RKO (cell line): ENCODE results near the gene RET.

ENCODE experiments used
- DNase-seq: peaks from one replicate; pipeline ENCODE4 v3.0.0-alpha.2; 2016; ENCODE audit warnings: low spot score

Gene RET

DNA sequence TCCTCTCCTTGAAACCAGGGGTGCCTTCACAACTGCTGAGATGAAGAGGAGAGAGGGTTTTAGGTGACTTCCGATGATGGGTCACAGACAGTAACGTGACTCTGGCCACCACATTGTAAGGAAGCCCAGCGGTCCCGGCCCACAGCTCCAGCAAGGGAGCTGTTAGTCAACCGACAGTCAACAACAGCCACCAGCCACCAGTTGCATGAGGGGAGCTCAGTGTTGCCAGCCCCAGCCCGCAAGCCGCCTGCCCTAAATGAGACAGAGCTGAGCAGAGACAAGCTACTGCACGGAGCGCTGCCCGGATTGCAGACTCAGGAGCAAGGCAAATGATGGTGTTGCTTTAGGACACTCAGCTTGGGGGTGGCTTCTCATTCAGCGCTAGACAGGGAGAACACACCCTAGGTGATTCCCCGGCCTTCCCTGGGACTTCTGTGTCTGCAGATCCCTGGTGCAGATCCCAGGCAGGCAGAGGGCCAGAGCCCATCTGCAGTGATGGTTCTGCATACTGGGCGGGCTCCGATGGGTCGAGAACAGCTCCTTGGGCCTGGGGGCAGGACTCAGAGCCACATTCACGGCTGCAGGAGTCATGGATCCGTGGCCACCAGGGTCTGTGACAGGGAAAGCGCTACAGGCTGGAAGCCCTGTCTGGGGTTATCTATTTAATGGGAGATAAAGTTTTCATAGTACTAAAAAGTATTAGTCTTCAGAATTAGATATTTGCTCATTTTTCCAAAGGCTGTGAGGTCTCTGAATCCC is 14.3 kb upstream of the RET start:
- no peak for DNase-seq

GRCh38 chr10:43064331-43065075 is 12.4 kb upstream of the RET start:
- no peak for DNase-seq

DNA sequence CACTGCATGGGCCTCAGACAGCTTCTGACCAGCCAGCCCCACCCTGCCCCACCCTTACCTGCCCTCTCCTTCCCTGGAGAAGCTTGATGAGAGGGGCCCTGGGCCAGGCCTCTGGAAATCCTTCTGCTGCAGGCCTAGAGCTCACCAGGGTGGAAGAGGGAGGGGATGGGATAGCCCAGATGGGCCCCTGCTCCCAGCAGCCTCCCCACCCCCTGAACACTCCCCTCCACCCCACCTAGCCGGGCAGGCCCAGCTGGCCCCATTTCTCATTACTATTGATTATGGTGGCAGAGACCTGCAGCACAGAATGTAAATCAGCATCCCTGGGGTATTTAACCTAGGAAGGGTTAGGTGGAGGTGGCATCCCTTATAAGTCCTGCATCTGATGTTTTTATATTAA is 11.6 kb upstream of the RET start:
- DNase-seq: no peak

DNA sequence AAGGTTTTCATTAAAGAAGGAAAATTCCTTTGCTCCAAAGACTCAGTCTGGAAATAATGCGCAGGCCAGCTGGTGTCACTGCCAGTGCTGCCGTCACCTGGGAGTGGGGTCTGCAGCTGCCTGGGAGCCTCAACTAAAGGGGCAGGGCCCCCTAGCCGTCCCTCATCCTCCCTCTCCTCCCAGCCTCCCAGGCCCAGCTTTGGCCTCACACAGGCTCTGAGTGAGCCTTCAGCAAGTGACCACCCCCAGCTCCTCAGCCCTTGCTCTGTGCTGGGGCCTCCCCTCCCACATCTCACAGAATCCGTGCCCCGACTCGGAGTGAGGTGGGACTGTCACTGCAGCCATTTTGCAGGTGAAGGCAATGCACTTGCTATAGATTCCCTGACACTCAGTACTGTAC is 11.1 kb upstream of the RET start:
- DNase-seq: no peak

GRCh38 chr10:43066481-43066880 is 10.4 kb upstream of the RET start:
- no peak for DNase-seq

DNA sequence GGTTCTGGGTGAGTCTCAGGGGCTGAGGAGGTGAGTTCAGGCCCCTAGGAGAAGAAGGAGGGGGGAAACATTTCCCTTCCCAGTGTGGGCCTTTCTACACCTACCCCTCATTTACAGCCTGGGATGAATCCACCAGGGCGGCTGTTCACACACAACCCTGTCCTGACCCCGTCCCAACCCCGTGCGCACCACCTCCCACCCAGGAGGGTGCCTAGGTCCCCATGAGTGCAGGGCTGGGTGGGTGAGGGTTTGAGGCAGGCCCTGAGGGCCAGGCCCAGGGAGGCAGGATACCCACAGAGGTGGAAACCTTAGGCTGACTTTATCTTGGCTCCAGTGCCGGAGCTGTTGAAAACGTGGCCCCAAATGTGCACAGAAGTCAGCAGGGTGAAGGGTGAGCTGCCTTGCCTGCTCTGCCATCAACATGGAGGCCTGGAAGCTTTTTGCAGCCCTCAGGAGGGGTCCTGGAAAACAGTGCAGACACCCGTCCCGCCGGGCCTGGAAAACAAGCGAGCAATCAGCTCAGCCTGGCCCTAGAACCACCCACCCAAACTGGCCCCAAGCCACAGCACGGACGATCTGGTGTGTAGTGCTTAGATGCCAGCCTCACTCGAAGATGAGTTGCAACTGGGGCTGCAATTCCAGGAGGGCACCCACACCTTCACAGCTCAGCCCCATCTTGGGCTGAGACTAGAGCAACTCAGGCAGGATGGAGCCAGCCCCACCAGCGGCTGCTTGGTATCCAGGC is 9.3 kb upstream of the RET start:
- no peak for DNase-seq

- no peak for DNase-seq
These were observed 8.8 kb upstream of the RET start for GRCh38 chr10:43068136-43068395.

- DNase-seq: no peak
These were observed 8.2 kb upstream of the RET start for GRCh38 chr10:43068471-43069210.

DNA sequence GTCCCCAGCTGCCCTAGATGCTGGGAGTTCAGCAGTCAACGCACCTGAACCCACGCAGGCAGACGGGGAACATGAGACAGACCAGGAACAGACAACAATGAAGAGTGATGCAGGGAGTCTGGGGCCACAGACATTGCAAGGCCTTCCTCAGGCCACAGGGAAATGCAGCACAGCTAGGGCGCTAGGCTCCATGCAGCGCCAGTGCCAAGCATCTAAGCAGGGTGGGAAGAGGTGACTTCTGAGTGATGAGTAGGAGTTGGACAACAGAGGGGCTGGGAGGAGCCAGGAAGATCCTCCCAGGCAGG is 7.7 kb upstream of the RET start:
- no peak for DNase-seq

DNA sequence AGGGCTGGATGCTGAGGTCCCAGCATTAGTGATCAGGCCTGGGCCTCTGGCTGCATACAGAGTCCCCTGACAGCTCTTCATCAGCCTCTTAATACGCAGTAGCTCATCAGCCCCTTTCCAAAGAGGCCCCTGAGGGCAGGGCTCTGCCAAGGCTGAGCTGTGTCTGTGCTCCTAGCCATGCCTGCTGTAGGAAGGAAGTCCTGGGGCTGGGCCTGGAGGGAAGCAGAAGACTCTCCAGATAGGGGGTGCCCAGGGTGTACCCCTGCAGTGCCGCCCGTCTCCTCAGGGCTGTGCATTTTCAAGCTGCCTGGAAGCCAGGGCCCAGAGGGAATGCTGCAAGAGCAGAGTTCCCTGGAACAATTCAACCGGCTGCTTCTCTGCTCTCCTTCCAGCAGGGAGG is 7.3 kb upstream of the RET start:
- DNase-seq: no peak

- DNase-seq: no peak
These were observed 6.5 kb upstream of the RET start for GRCh38 chr10:43070121-43071085.

GRCh38 chr10:43071865-43072650 is 4.8 kb upstream of the RET start:
- no peak for DNase-seq

GRCh38 chr10:43073191-43073590 is 3.7 kb upstream of the RET start:
- no peak for DNase-seq

DNA sequence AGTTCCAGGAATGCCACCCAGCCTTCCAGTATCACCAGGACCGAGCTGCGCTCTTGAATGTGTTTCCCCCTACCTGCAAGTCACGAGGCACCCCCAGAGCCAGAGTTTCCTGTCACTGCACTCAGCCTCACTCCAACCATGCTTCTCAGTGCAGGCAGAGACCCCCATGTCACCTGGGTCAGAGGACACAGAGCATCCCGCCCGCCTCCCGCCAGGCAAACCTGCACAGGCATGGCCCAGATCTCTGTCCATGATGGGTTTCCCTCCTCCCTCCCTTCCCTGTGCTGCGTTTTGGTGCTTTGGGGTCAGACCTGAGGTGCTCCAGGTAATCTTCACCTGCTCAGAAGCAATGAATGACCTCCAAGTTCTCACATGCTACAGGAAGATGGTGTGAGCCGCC is 3.1 kb upstream of the RET start:
- DNase-seq: no peak

DNA sequence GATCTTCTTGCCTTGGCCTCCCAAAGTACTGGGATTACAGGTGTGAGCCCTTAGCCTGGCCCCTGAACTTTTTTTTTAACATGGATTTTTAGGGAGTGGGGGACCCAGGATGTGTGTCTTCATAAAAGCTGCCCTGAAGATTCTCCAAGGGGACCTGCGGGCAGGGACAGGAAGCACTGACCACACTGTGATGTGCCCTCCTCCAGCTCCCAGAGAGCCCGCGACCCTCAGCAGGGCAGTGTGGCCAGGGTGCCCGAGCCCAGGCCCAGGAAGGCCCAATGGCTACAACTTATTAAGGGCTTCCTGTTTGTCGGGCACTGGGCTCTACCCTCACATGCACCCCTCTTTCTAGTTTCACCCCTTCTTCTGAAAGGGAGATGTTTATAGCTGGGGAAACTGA is 2.5 kb upstream of the RET start:
- no peak for DNase-seq

DNA sequence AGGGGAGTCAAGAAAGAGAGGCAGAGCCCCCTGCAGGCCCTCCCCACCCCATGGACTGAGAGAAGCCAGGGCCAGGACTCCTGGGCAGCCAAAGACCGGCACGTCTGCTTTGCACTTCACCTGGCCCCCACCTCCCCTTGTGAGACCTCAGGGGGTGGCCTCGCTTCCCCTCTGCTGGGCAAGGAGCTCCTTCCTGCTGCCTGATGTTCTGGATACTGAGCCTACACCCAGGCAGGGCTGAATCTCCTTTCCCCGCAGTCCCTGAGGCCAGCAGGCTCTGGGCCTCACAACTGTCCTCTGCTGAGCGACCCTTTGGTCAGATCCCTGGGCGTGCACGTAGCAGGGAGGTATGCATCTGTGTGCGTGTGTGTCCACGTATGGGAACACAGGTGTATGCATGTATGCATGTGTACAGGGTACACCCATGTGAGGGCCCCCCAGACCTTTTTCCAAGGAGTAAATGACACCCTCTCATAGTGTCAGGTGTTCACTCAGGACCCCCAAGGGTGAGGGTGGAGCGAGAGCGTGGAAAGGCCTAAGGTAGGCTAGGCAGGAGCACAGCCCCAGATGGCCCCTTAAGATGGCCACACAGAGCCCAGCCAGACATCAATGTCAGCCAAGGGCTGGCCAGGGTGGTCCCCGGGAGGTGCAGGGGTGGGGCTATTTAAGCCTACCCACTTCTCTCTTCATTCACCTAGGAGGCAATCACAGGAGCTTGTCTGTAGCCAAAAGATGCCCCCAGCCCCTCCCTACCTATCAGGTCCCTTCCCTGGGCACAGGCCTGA is 1.9 kb upstream of the RET start:
- no peak for DNase-seq

DNA sequence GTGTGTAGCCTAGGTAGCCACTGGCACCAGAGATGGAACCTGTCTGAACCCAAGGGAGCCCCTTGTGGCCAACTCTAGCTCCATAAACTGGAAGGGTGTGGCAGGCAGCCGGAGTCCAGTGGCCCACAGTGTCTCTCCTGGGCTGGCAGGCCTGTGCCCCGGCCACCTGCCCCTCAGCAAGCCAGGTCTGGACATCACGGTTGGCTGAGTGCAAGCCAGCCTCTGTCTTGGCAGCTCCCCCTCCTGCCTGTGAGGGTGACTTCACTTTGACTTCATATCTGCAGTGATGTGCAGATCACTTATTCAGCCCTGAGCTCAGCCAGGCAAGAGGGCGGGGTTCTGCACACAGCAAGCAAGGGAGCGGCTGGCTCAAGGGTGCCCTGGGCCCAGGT is 1.3 kb upstream of the RET start:
- DNase-seq: peak; percentile 35

DNA sequence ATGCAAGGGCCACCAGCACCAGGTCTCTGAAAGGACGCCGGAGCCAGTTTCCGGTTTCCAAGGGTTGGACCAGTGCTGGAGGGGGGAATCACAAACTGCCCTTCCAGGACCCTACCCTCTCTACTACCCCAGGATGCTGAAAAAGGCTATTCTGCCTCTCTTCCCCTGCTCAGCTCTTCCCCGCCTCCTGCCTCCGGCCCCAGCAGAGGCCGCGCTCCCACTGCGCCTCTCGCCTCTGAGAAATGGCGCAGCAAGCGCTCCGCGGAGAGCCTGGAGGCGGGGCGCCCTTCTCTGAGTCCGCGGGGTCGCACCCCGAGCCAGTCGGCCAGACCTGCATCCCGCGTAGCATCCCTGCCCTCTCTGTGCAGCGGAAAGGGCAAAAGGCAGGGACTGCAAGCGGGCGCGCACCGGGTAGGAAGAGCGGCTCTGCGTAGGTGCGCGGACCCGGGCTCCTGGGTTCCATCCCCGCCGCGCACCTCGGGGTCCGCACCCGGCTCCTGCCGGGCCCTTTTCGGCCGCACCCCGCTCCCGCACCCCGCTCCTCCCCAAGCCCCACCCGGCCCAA is 476 bp upstream of the RET start:
- no peak for DNase-seq

DNA sequence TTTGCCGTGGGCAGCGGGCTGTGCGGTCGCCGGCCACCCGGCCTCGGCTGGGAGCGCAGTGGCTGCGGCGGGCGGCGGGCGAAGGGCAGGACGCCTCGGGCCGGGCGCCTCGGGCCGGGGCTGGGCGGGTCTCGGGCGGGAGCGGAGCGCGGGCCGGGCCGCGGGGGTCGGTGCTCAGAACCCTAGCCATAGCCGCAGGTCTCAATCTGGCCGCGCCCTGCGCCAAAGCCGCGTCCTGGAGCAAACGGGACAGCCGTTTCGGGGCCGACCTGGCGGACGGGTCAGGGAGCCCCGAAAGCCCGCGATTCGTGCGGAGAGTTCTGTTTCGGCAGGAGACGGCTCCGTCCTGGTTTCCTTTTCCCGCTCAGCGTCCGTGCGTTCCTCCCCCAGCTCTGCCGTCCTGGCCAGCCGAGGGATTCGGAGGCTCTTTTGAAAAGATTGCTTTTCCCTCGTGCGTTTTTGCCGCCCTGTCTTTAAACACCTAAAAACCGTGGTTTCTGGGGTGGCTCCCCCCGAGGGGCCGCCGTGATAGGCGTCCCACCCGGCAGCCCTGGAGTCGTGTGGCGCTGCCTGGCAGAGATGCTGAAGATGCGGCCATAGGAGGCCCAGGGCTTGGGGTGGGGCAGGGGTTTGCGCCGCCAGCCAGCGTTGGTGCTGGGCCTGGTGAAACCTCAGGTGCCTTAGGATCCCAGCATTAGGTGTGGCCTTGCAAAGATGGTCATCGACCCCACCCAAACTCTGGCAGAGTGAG is 727 bp downstream of the RET start:
- no peak for DNase-seq
